ENCODE results near the gene NOD1. TPM values are rescaled to one million over a fixed set of nuclear protein-coding genes. Genes with fewer than 3 reads are reported as not detected.

The NOD1 gene
- total RNA-seq, 4 donors from 2014 or later = 9.2 to 22.1 (median 12.7) TPM

- no peaks in the 10 kb centered on the region for H3K36me3 ChIP-seq
- no peaks in the 10 kb centered on the region for H3K4me1 ChIP-seq
These were observed 44.9 kb upstream of the NOD1 start for GRCh38 chr7:30523466-30523865.

GRCh38 chr7:30522159-30522558 is 43.6 kb upstream of the NOD1 start:
- H3K4me1 ChIP-seq = no peaks in the 10 kb centered on the region
- H3K27ac ChIP-seq = peak overlapping the region; percentile 53 to 54
- no peaks in the 10 kb centered on the region for H3K36me3 ChIP-seq
- intact Hi-C loops (cut with DNase I; ENCODE audit: low total_unique reads) = no loop called here
- H3K27me3 ChIP-seq = no peaks in the 10 kb centered on the region
- no peak for DNase-seq
- TF ChIP-seq POLR2A (IDR thresholded peaks at IDR 0.05) (no peak), CTCF (IDR thresholded peaks at IDR 0.05) (no peak)
- H3K9me3 ChIP-seq = no peaks in the 10 kb centered on the region
- no peak overlapping the region for H3K4me3 ChIP-seq

More at GRCh38 chr7:30523466-30523865, 44.9 kb upstream of the NOD1 start:
- Histone ChIP-seq H3K27me3 (no peaks in the 10 kb centered on the region), H3K9me3 (no peaks in the 10 kb centered on the region), H3K4me3 (no peak overlapping the region), H3K27ac (no peak overlapping the region)
- intact Hi-C loops (cut with DNase I; ENCODE audit: low total_unique reads) = no loop called here
- no peak for DNase-seq
- TF ChIP-seq CTCF (IDR thresholded peaks at IDR 0.05) (no peak), POLR2A (IDR thresholded peaks at IDR 0.05) (no peak)

GRCh38 chr7:30521532-30521931 is 42.9 kb upstream of the NOD1 start:
- no peak for TF ChIP-seq CTCF (IDR thresholded peaks at IDR 0.05)
- no peak for TF ChIP-seq POLR2A (IDR thresholded peaks at IDR 0.05)
- H3K27me3 ChIP-seq = no peaks in the 10 kb centered on the region
- no peaks in the 10 kb centered on the region for H3K36me3 ChIP-seq
- H3K4me1 ChIP-seq = no peaks in the 10 kb centered on the region
- H3K9me3 ChIP-seq = no peaks in the 10 kb centered on the region
- peak overlapping the region; percentile 53 to 54 for H3K27ac ChIP-seq
- DNase-seq = peak; percentile 55 to 66
- H3K4me3 ChIP-seq = no peak overlapping the region
- intact Hi-C loops (cut with DNase I; ENCODE audit: low total_unique reads) = no loop called here

GRCh38 chr7:30519122-30519521 is 40.5 kb upstream of the NOD1 start:
- H3K27ac ChIP-seq = no peak overlapping the region
- no peaks in the 10 kb centered on the region for H3K27me3 ChIP-seq
- intact Hi-C loops (cut with DNase I; ENCODE audit: low total_unique reads) = no loop called here
- H3K36me3 ChIP-seq = no peaks in the 10 kb centered on the region
- no peak for DNase-seq
- H3K4me3 ChIP-seq = no peak overlapping the region
- H3K4me1 ChIP-seq = no peaks in the 10 kb centered on the region
- TF ChIP-seq CTCF (IDR thresholded peaks at IDR 0.05) = no peak
- TF ChIP-seq POLR2A (IDR thresholded peaks at IDR 0.05) = no peak
- no peaks in the 10 kb centered on the region for H3K9me3 ChIP-seq

GRCh38 chr7:30515761-30516160 is 37.2 kb upstream of the NOD1 start:
- no peak overlapping the region for H3K27ac ChIP-seq
- H3K9me3 ChIP-seq = no peaks in the 10 kb centered on the region

More at GRCh38 chr7:30515761-30516160, 37.2 kb upstream of the NOD1 start:
- Histone ChIP-seq H3K4me1 (no peaks in the 10 kb centered on the region), H3K4me3 (no peak overlapping the region), H3K36me3 (no peaks in the 10 kb centered on the region), H3K27me3 (no peaks in the 10 kb centered on the region)
- DNase-seq = no peak
- intact Hi-C loops (cut with DNase I; ENCODE audit: low total_unique reads) = no loop called here
- TF ChIP-seq POLR2A (IDR thresholded peaks at IDR 0.05) (no peak), CTCF (IDR thresholded peaks at IDR 0.05) (no peak)
